Keratinocyte (primary cell): ENCODE results near the gene MTOR. TPM values are rescaled to one million over a fixed set of nuclear protein-coding genes. Genes with fewer than 3 reads are reported as not detected.

Experiments
- DNase-seq: peaks from one replicate; pipeline ENCODE4 v3.0.0-alpha.2; 2011; ENCODE audit warnings: low read depth, missing footprints, low spot score
- FAIRE-seq: peaks from 2 replicates; lab custom pipeline; 2011; peaks lifted over from hg19 to GRCh38; lab: Jason Lieb, UNC
- H2AFZ ChIP-seq: 2 replicates; pipeline ENCODE4 v1.6.0; 2012; ENCODE audit warnings: low read length, control low read depth, inconsistent platforms; ENCODE audit not compliant: control insufficient read depth
- H3K27ac ChIP-seq: 2 replicates; pipeline ENCODE4 v1.5.1; 2011; ENCODE audit warnings: low read length; ENCODE audit not compliant: control insufficient read depth, insufficient read depth
- H3K27me3 ChIP-seq: 3 replicates; pipeline ENCODE4 v1.6.0; 2011; ENCODE audit warnings: low read length; ENCODE audit not compliant: control insufficient read depth, insufficient read depth; ENCODE audit errors: extremely low read depth
- H3K36me3 ChIP-seq, 2 experiments: 2 replicates in 1 of 2; 3 replicates in 1 of 2; pipeline ENCODE4 v1.5.1; 2011; ENCODE audit warnings: low read length in 2 of 2, mild to moderate bottlenecking in 1 of 2; ENCODE audit not compliant: control insufficient read depth in 2 of 2, insufficient read depth in 2 of 2; ENCODE audit errors: extremely low read depth in 1 of 2
- H3K4me1 ChIP-seq: 3 replicates; pipeline ENCODE4 v1.5.1; 2011; ENCODE audit warnings: low read length; ENCODE audit not compliant: control insufficient read depth, insufficient read depth; ENCODE audit errors: extremely low read depth
- H3K4me2 ChIP-seq: 3 replicates; pipeline ENCODE4 v1.6.0; 2011; ENCODE audit warnings: low read depth, low read length; ENCODE audit not compliant: control insufficient read depth, insufficient read depth; ENCODE audit errors: extremely low read depth
- H3K4me3 ChIP-seq, 3 experiments: fragments of 200-600 bp in 1 of 3; sonication (generic) in 1 of 3; 2 replicates in 2 of 3; 3 replicates in 1 of 3; pipeline ENCODE4 v1.5.1; 2011 to 2016; ENCODE audit warnings: low read length in 3 of 3, mild to moderate bottlenecking in 3 of 3, control low read depth in 2 of 3, inconsistent platforms in 1 of 3, low read depth in 1 of 3, mixed read lengths in 1 of 3, mixed run types in 1 of 3, moderate library complexity in 1 of 3; ENCODE audit not compliant: control insufficient read depth in 2 of 3, insufficient read depth in 2 of 3; ENCODE audit errors: extremely low read depth in 1 of 3
- H3K79me2 ChIP-seq: 2 replicates; pipeline ENCODE4 v1.6.0; 2012; ENCODE audit warnings: low read length; ENCODE audit not compliant: control insufficient read depth, insufficient read depth
- H3K9ac ChIP-seq: 3 replicates; pipeline ENCODE4 v1.6.0; 2011; ENCODE audit warnings: low read length; ENCODE audit not compliant: control insufficient read depth, insufficient read depth; ENCODE audit errors: extremely low read depth
- H3K9me1 ChIP-seq: 3 replicates; pipeline ENCODE4 v1.6.0; 2011; ENCODE audit warnings: low read length; ENCODE audit not compliant: control insufficient read depth, insufficient read depth; ENCODE audit errors: extremely low read depth
- H3K9me3 ChIP-seq: 2 replicates; pipeline ENCODE4 v1.5.1; 2012; ENCODE audit warnings: low read depth, low read length; ENCODE audit not compliant: control insufficient read depth
- H4K20me1 ChIP-seq: 3 replicates; pipeline ENCODE4 v1.6.0; 2011; ENCODE audit warnings: low read length; ENCODE audit not compliant: control insufficient read depth, insufficient read depth; ENCODE audit errors: extremely low read depth
- EZH2 ChIP-seq: IDR thresholded peaks from one replicate; pipeline ENCODE4 v1.6.1; 2012; ENCODE audit warnings: inconsistent platforms, mild to moderate bottlenecking, low read length, moderate library complexity
- dilution Hi-C: fragments of 300-500 bp; cut with MboI; formaldehyde crosslinking; loops from one replicate; pipeline ENCODE4 v1.7.0; 2020; ENCODE audit warnings: low sequenced_read_pairs; ENCODE audit not compliant: extremely low pct_ligation_motif_present
- polyA plus RNA-seq, 5 experiments: library from polyadenylated mRNA; depleted of rRNA in 3 of 5; stranded (reverse) in 3 of 5; stranded (forward) in 1 of 5; unstranded in 1 of 5; fragments of >200 nt; gene quantifications; 1 replicate in 1 of 5; 2 replicates in 3 of 5; 3 replicates in 1 of 5; pipeline versions ENCODE4 v1.2.1 to v1.2.3, GENCODE V29; 2011 to 2012; ENCODE audit warnings: missing spikeins in 2 of 5, low read depth in 1 of 5, low replicate concordance in 1 of 5
- TF ChIP-seq, protein P1 (sequence below), 3 experiments: IDR thresholded peaks in 1 of 3; conservative IDR thresholded peaks in 1 of 3; optimal IDR thresholded peaks in 1 of 3; 2 replicates in 2 of 3; 3 replicates in 1 of 3; pipeline versions ENCODE3 to v1.5.1; 2011; ENCODE audit warnings: low read length in 3 of 3, mild to moderate bottlenecking in 3 of 3, moderate library complexity in 2 of 3, control low read depth in 1 of 3, inconsistent platforms in 1 of 3; ENCODE audit not compliant: insufficient read depth in 2 of 3; ENCODE audit errors: extremely low read depth in 1 of 3

The MTOR gene
- polyA plus RNA-seq, 1 donor (not counting 4 experiments of a cell fraction or from before 2014, with no cell fraction given), result 31.5 TPM

DNA sequence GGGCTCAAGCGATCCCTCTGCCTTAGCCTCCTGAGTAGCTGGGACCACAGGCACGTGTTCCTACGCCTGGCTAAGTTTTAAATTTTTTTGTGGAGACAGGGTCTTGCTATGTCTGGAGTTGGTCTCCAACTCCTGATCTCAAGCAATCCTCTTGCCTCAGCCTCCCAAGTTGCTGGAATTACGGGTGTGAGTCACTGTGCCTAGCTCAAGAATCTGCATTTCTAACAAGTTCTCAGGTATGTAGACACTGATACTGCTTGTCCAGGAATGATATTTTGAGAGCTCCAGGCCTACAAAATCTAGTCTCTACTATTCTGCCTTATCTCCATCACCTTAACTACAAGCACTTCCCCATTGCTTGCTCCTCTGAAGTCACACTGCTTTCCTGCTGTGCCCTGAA is 50.9 kb downstream of the MTOR start:
- no peaks in the 10 kb centered on the region for H3K27me3 ChIP-seq
- H3K4me2 ChIP-seq, result no peak overlapping the region
- H4K20me1 ChIP-seq, result no peaks in the 10 kb centered on the region
- no peak overlapping the region for H3K27ac ChIP-seq
- H3K9ac ChIP-seq, result no peak overlapping the region
- no peaks in the 10 kb centered on the region for H3K9me1 ChIP-seq
- no peaks in the 10 kb centered on the region for H3K4me1 ChIP-seq
- H3K36me3 ChIP-seq, result peaks cover 26 to 47% of the 10 kb centered on the region in 2 experiments
- no peak overlapping the region for H3K4me3 ChIP-seq
- H3K79me2 ChIP-seq, result no peaks in the 10 kb centered on the region
- dilution Hi-C loops, result no loop called here
- DNase-seq, result no peak
- no peak overlapping the region for H2AFZ ChIP-seq
- no peaks in the 10 kb centered on the region for H3K9me3 ChIP-seq
- FAIRE-seq, result no peak
- TF ChIP-seq EZH2, result no peak
- TF ChIP-seq, protein P1, sequence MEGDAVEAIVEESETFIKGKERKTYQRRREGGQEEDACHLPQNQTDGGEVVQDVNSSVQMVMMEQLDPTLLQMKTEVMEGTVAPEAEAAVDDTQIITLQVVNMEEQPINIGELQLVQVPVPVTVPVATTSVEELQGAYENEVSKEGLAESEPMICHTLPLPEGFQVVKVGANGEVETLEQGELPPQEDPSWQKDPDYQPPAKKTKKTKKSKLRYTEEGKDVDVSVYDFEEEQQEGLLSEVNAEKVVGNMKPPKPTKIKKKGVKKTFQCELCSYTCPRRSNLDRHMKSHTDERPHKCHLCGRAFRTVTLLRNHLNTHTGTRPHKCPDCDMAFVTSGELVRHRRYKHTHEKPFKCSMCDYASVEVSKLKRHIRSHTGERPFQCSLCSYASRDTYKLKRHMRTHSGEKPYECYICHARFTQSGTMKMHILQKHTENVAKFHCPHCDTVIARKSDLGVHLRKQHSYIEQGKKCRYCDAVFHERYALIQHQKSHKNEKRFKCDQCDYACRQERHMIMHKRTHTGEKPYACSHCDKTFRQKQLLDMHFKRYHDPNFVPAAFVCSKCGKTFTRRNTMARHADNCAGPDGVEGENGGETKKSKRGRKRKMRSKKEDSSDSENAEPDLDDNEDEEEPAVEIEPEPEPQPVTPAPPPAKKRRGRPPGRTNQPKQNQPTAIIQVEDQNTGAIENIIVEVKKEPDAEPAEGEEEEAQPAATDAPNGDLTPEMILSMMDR (optimal IDR thresholded peaks at IDR 0.05 in 1 of 3, IDR thresholded peaks at IDR 0.05 in 1 of 3, conservative IDR thresholded peaks at IDR 0.05 in 1 of 3; ENCODE audit: extremely low read depth in 1 of 3, insufficient read depth in 2 of 3, low read length in 3 of 3), result no peak

DNA sequence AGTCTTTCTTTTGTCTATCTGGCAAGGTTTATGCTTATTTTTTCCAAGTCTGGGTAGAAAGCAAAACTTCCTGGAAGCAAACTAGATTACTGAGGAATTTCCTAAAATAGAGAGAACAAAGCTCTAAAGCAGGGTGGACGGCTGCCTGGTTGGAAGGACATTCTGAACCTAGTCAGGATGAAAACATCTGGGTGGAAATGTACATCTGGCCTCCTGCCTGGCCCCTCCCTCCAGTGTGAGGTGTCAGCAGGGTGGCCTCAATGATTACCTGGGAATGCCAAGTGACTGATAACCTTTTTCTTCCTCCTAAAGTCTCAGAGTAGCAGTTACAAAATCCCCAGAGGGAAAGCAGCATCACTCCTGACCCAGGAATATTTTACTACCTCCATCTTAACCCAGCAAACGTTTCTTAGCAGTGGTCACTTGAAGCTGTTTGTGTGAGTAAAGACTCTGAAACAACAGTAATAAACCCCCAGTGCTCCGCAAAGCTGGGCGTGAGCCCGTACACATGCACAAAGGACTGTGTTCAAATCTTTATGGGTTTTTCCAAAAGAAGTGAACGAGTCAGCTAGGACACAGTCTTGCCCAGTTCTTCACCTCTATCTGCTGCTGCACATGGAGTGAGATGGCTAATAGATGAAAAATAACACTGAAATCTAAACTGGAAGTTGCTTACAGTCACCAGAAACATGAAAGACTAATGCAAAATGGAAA is 54.3 kb downstream of the MTOR start:
- no peaks in the 10 kb centered on the region for H3K9me1 ChIP-seq
- no peak overlapping the region for H2AFZ ChIP-seq
- no peaks in the 10 kb centered on the region for H3K9me3 ChIP-seq
- no peak overlapping the region for H3K9ac ChIP-seq
- no peaks in the 10 kb centered on the region for H3K4me1 ChIP-seq
- dilution Hi-C loops, result no loop called here
- peaks cover 21 to 37% of the 10 kb centered on the region in 2 experiments for H3K36me3 ChIP-seq
- TF ChIP-seq, protein P1 (optimal IDR thresholded peaks at IDR 0.05 in 1 of 3, IDR thresholded peaks at IDR 0.05 in 1 of 3, conservative IDR thresholded peaks at IDR 0.05 in 1 of 3; ENCODE audit: extremely low read depth in 1 of 3, insufficient read depth in 2 of 3, low read length in 3 of 3), result no peak
- TF ChIP-seq EZH2, result no peak
- no peaks in the 10 kb centered on the region for H3K27me3 ChIP-seq
- DNase-seq (no peak), FAIRE-seq (no peak)
- H3K4me2 ChIP-seq, result no peak overlapping the region
- no peaks in the 10 kb centered on the region for H4K20me1 ChIP-seq
- no peaks in the 10 kb centered on the region for H3K79me2 ChIP-seq
- no peak overlapping the region for H3K4me3 ChIP-seq
- no peak overlapping the region for H3K27ac ChIP-seq
